GM18517 (cell line): ENCODE data around the gene SIMC1.
A peak's percentile ranks its signal among the peaks of the same experiment; 100 is the strongest.

Experiments
- ATAC-seq: cut with Tn5 transposase; IDR thresholded peaks from one replicate; pipeline ENCODE4 v1.9.1; 2021; ENCODE audit warnings: mild to moderate bottlenecking, moderate library complexity; ENCODE audit not compliant: unreplicated experiment

The SIMC1 gene

GRCh38 chr5:176361437-176362232 lies 123.4 kb downstream of the SIMC1 start, which contains the start of gene KIAA1191:
Gene KIAA1191 (minus strand): TSS chr5:176361764. CDS start chr5:176359508, 2,256 bp downstream.
- peak; percentile 87 for ATAC-seq

GRCh38 chr5:176362233-176362490 lies 123.9 kb downstream of the SIMC1 start:
- peak; percentile 7 for ATAC-seq

- no peak for ATAC-seq
These were observed 126.6 kb downstream of the SIMC1 start for GRCh38 chr5:176364765-176365350.

GRCh38 chr5:176365351-176366231 lies 127.4 kb downstream of the SIMC1 start, which contains the start of gene ARL10:
Gene ARL10 (plus strand): TSS chr5:176365487. CDS start chr5:176365564, 77 bp downstream.
- ATAC-seq, result no peak

GRCh38 chr5:176366232-176366894 lies 128.1 kb downstream of the SIMC1 start:
- no peak for ATAC-seq

- no peak for ATAC-seq
These were observed 130.5 kb downstream of the SIMC1 start for GRCh38 chr5:176368726-176369125.

- ATAC-seq, result no peak
These were observed 131.9 kb downstream of the SIMC1 start for GRCh38 chr5:176369934-176370711.

GRCh38 chr5:176371621-176372539 lies 133.7 kb downstream of the SIMC1 start:
- ATAC-seq, result no peak

GRCh38 chr5:176373100-176373818 lies 135.0 kb downstream of the SIMC1 start:
- no peak for ATAC-seq

- ATAC-seq, result no peak
These were observed 141.7 kb downstream of the SIMC1 start for GRCh38 chr5:176379881-176380280.

- no peak for ATAC-seq
These were observed 143.2 kb downstream of the SIMC1 start for GRCh38 chr5:176381423-176381822.

- no peak for ATAC-seq
These were observed 143.8 kb downstream of the SIMC1 start for GRCh38 chr5:176381979-176382378.

- no peak for ATAC-seq
These were observed 144.5 kb downstream of the SIMC1 start for GRCh38 chr5:176382721-176383120.

GRCh38 chr5:176383248-176383905 lies 145.2 kb downstream of the SIMC1 start:
- no peak for ATAC-seq

- ATAC-seq, result no peak
These were observed 145.7 kb downstream of the SIMC1 start for GRCh38 chr5:176383961-176384360.

- ATAC-seq, result no peak
These were observed 146.2 kb downstream of the SIMC1 start for GRCh38 chr5:176384366-176384930.

- no peak for ATAC-seq
These were observed 146.8 kb downstream of the SIMC1 start for GRCh38 chr5:176384991-176385390.

- no peak for ATAC-seq
These were observed 148.3 kb downstream of the SIMC1 start for GRCh38 chr5:176386491-176386890.
